ENCODE measurements around the gene FGD5. TPM values are rescaled to one million over a fixed set of nuclear protein-coding genes. Genes with fewer than 3 reads are reported as not detected.

FGD5 gene
- total RNA-seq, 1 donor from 2014 or later = 112 TPM

DNA sequence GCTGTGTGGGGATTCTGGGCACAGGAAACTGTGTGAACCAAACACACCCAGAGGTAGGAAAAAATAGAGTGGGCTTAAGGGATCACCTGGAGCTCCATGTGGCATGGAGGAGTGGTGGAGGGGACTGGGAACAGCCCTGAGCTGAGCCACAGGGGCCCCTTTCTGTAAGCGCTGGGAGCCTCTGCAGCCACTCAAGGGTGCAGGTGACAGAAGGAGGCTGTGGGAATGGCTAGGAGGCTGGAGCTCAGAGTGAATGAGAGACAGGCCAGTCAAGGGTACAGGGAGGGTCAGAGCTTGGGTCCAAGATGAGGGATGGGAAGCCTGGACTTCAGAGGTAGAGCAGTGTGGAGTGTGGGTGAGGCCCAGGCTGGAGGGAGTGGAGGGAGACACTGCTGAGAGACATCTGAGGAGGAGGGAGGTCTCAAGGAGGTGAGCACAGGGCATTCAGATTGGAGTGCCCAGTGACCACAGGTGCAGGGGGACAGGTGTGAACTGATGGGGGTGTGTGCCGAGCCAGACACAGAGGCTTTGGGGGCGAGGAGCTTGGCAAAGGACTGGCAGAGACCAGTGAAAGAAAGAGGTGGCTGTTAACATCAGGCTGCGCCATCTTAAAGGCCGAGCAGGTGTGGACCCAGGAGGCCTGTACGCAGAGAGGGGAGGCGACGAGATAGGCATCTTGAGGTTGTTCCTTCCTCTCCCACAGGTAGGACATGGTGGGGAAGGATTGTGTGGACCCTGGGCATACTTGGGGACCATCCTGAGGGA, 56.8 kb downstream of the FGD5 start:
- DNase-seq (ENCODE audit: low spot score in 2 of 2) = peak in 1 of 2 donors; percentile 40
- peak overlapping the region; percentile 34 to 63 for H3K27ac ChIP-seq
- H3K4me3 ChIP-seq = no peak overlapping the region
- TF ChIP-seq, protein P1, sequence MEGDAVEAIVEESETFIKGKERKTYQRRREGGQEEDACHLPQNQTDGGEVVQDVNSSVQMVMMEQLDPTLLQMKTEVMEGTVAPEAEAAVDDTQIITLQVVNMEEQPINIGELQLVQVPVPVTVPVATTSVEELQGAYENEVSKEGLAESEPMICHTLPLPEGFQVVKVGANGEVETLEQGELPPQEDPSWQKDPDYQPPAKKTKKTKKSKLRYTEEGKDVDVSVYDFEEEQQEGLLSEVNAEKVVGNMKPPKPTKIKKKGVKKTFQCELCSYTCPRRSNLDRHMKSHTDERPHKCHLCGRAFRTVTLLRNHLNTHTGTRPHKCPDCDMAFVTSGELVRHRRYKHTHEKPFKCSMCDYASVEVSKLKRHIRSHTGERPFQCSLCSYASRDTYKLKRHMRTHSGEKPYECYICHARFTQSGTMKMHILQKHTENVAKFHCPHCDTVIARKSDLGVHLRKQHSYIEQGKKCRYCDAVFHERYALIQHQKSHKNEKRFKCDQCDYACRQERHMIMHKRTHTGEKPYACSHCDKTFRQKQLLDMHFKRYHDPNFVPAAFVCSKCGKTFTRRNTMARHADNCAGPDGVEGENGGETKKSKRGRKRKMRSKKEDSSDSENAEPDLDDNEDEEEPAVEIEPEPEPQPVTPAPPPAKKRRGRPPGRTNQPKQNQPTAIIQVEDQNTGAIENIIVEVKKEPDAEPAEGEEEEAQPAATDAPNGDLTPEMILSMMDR (IDR thresholded peaks at IDR 0.05) = no peak
- no peaks in the 10 kb centered on the region for H3K27me3 ChIP-seq
- no peaks in the 10 kb centered on the region for H3K9me3 ChIP-seq
- no peaks in the 10 kb centered on the region for H3K36me3 ChIP-seq
- H3K4me1 ChIP-seq = peaks cover 5% of the 10 kb centered on the region in 2 donors
- intact Hi-C loops (cut with DNase I) = no loop called here

DNA sequence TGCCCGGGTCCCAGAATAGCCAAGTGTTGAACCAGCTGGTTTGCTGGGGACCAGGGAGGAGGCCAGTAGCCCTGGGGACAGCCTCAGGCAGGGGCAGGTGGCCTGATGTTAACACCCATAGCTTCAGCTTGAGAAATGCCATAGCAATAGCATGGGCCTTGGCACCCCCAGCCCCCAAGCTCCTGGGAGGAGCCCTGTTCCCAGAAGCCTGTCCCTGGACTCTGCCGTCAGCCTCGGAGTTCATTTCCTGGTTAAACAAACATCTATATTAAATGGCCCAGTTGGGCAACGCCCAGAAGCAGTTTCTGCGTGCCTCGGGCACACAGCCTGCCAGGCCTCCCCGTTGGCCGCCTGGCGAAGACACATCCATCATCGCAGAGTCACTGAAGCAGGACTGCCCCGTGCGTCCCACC, 58.2 kb downstream of the FGD5 start:
- intact Hi-C loops (cut with DNase I) = no loop called here
- Histone ChIP-seq H3K9me3 (no peaks in the 10 kb centered on the region), H3K36me3 (no peaks in the 10 kb centered on the region), H3K27ac (peak overlapping the region; percentile 28 to 63), H3K4me3 (peak overlapping the region in 1 of 2 donors; percentile 29), H3K27me3 (no peaks in the 10 kb centered on the region), H3K4me1 (peaks cover 5% of the 10 kb centered on the region in 2 donors)
- DNase-seq (ENCODE audit: low spot score in 2 of 2) = peak; percentile 31 to 86
- TF ChIP-seq, protein P1 (IDR thresholded peaks at IDR 0.05) = no peak

DNA sequence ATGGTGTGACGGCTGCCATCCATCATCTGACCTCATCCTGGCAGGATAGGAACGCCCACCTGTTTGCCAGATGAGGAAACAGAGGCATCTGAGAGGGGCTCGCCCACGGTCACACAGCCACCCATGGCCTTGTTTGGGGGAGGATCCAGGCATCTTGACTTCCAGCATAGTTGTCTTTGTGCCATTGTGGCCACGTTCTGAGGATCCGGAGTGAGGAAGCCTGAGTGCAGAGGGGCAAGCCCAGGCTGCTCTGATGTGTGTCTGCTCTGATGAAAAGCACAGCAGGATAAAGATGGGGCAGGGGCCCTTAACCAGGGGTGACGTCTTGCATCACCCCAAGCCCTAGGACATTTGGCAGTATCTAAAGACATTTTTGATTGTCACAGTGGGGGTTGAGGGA, 58.7 kb downstream of the FGD5 start:
- H3K4me3 ChIP-seq = no peak overlapping the region
- TF ChIP-seq, protein P1 (IDR thresholded peaks at IDR 0.05) = no peak
- H3K36me3 ChIP-seq = no peaks in the 10 kb centered on the region
- H3K27me3 ChIP-seq = no peaks in the 10 kb centered on the region
- no peaks in the 10 kb centered on the region for H3K9me3 ChIP-seq
- H3K4me1 ChIP-seq = peaks cover 5% of the 10 kb centered on the region in 2 donors
- H3K27ac ChIP-seq = peak overlapping the region in 1 of 2 donors; percentile 63
- DNase-seq (ENCODE audit: low spot score in 2 of 2) = no peak
- intact Hi-C loops (cut with DNase I) = no loop called here

DNA sequence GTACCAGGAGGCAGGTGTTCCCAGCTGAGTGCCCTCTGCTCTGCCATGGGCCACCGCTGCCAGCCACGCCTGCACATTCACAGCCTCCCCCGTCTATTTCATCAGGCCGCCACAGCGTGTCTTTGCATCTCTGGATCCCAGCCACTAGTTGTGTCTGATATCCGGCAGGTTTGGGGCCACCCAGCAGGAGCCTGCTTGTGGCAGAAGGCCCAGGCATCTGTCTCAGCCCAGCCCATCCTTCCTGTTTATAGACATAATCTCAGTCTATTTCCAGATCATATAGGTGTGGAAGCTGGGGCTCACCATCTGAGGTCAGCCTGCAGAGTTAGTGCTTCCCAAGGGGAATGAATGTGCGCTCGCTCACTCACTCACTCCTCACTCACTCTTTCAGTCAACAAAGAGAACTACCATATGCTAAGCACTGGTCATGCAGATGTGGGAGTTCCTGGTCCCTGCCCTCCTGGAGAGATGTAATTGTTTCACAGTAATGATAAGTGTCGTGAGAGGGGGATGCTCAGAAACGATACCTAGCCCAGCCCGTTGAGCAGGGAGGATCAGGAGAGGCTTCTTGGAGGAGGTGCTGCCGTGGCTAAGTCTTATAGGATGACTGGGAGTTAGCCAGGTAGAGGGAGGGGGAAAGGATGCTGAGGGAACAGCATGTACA, 60.6 kb downstream of the FGD5 start:
- peak in 1 of 2 donors; percentile 53 for DNase-seq (ENCODE audit: low spot score in 2 of 2)
- H3K4me1 ChIP-seq = peaks cover 5% of the 10 kb centered on the region in 2 donors
- H3K4me3 ChIP-seq = no peak overlapping the region
- no peaks in the 10 kb centered on the region for H3K27me3 ChIP-seq
- H3K9me3 ChIP-seq = no peaks in the 10 kb centered on the region
- H3K27ac ChIP-seq = no peak overlapping the region
- peaks cover 0 to 5% of the 10 kb centered on the region in 2 donors for H3K36me3 ChIP-seq
- intact Hi-C loops (cut with DNase I) = no loop called here
- TF ChIP-seq, protein P1 (IDR thresholded peaks at IDR 0.05) = no peak

DNA sequence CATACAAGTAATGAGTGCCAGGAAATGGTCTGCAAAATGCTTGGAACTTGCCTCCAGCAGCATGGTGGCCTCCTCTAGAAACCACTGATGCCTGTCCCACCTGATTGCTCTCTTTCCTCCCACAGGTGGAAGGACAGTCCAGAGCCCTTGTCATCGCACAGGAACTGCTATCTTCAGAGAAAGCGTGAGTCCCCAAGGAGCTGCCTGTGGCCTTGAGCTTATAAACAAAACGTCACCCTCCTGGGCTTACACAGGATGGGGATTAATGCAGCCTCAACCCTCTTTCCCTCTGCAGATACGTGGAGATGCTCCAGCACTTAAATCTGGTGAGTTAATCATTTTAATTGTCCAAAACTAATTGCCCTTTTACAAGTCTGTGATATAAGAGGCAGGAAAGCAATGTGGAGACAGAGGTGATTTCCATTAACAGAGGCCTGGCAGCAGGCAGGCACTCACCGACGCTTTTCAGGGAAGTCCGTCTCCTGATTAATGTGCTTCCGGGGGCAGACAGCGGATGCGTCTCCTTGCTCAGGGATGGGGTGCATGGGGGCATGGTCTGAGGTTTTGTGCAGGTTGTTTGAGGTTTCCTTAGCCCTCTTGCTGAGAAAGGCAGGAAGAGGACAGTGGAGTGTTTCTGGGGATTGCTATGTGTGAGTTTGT, 61.8 kb downstream of the FGD5 start:
- H3K36me3 ChIP-seq = peaks cover 0 to 5% of the 10 kb centered on the region in 2 donors
- no peak overlapping the region for H3K27ac ChIP-seq
- no peaks in the 10 kb centered on the region for H3K27me3 ChIP-seq
- no peak for DNase-seq (ENCODE audit: low spot score in 2 of 2)
- no peaks in the 10 kb centered on the region for H3K9me3 ChIP-seq
- H3K4me3 ChIP-seq = no peak overlapping the region
- TF ChIP-seq, protein P1 (IDR thresholded peaks at IDR 0.05) = no peak
- H3K4me1 ChIP-seq = peaks cover 5% of the 10 kb centered on the region in 2 donors
- intact Hi-C loops (cut with DNase I) = no loop called here

Data from ascending aorta (tissue), 2 donors.